Hepatic stellate cell (primary cell): Measurements from ENCODE around the gene BRD4.

Experiments used
- DNase-seq: peaks from one replicate; pipeline ENCODE4 v3.0.0; 2011; ENCODE audit warnings: low spot score

The BRD4 gene

GRCh38 chr19:15289673-15290072 is 42.7 kb downstream of the BRD4 start:
- DNase-seq, result no peak

- no peak for DNase-seq
These were observed 44.0 kb downstream of the BRD4 start for GRCh38 chr19:15288146-15288963.

GRCh38 chr19:15287496-15287895 is 44.8 kb downstream of the BRD4 start:
- DNase-seq, result no peak

- DNase-seq, result no peak
These were observed 45.5 kb downstream of the BRD4 start for GRCh38 chr19:15286688-15287365.

- no peak for DNase-seq
These were observed 46.3 kb downstream of the BRD4 start for GRCh38 chr19:15285896-15286591.

GRCh38 chr19:15284896-15285295 is 47.4 kb downstream of the BRD4 start:
- no peak for DNase-seq

GRCh38 chr19:15284091-15284490 is 48.2 kb downstream of the BRD4 start:
- no peak for DNase-seq

GRCh38 chr19:15283141-15283883 is 49.0 kb downstream of the BRD4 start:
- DNase-seq, result no peak

- no peak for DNase-seq
These were observed 50.0 kb downstream of the BRD4 start for GRCh38 chr19:15282311-15282705.

- DNase-seq, result peak; percentile 74
These were observed 51.2 kb downstream of the BRD4 start for GRCh38 chr19:15280915-15281683.

GRCh38 chr19:15280048-15280725 is 52.2 kb downstream of the BRD4 start:
- no peak for DNase-seq

- DNase-seq, result no peak
These were observed 52.9 kb downstream of the BRD4 start for GRCh38 chr19:15279326-15279904.

- no peak for DNase-seq
These were observed 55.6 kb downstream of the BRD4 start for GRCh38 chr19:15276620-15277215.

GRCh38 chr19:15274477-15274876 is 57.9 kb downstream of the BRD4 start:
- DNase-seq, result no peak

- DNase-seq, result no peak
These were observed 62.5 kb downstream of the BRD4 start for GRCh38 chr19:15269806-15270205.

- DNase-seq, result no peak
These were observed 63.4 kb downstream of the BRD4 start for GRCh38 chr19:15268928-15269253.

- no peak for DNase-seq
These were observed 64.0 kb downstream of the BRD4 start for GRCh38 chr19:15268192-15268927.

- DNase-seq, result no peak
These were observed 65.7 kb downstream of the BRD4 start for GRCh38 chr19:15266683-15267082.

- DNase-seq, result peak; percentile 95
These were observed 66.5 kb downstream of the BRD4 start for GRCh38 chr19:15265850-15266248.
